Measurements from ENCODE around the gene PCDH15.

The PCDH15 gene

DNA sequence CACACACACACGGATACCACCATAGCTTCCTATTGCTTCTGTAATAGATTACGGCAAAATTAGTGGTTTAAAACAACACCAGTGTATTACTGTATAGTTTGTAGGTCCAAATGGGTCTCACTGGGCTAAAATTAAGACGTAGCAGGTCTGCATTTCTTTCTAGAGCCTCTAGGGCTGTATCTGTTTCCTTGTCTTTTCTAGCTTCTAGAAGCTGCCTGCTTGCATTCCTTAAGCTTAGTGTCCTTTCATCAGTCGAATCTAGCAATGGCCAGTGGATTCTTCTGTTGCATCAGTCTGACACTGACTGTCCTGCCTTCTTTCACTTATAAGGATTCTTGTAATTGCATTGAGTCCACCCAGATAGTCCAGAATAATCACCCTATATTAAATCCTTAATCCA lies 882.3 kb downstream of the PCDH15 start:
- Histone ChIP-seq H3K4me1 (ENCODE audit: insufficient read depth, low read length) (no peaks in the 10 kb centered on the region), H3K4me2 (ENCODE audit: insufficient read depth, low read length) (no peak overlapping the region), H3K9ac (ENCODE audit: low read depth, low read length) (no peak overlapping the region), H3K36me3 (ENCODE audit: insufficient read depth, low read length) (no peaks in the 10 kb centered on the region), H3K4me3 (ENCODE audit: low read depth in 1 of 2, low read length in 2 of 2) (no peak overlapping the region), H3K27ac (ENCODE audit: low read length) (no peak overlapping the region), H3K79me2 (ENCODE audit: insufficient read depth, low read length) (no peaks in the 10 kb centered on the region), H3K27me3 (ENCODE audit: insufficient read depth, low read length, poor library complexity) (no peaks in the 10 kb centered on the region), H4K20me1 (ENCODE audit: insufficient read depth, low read length) (no peaks in the 10 kb centered on the region), H2AFZ (ENCODE audit: low read depth, low read length) (no peak overlapping the region), H3K9me3 (ENCODE audit: insufficient read depth, low read length, severe bottlenecking) (no peaks in the 10 kb centered on the region)
- ATAC-seq (ENCODE audit: insufficient read depth, low read depth) (no peak), DNase-seq (no peak)
- TF ChIP-seq, protein P1, sequence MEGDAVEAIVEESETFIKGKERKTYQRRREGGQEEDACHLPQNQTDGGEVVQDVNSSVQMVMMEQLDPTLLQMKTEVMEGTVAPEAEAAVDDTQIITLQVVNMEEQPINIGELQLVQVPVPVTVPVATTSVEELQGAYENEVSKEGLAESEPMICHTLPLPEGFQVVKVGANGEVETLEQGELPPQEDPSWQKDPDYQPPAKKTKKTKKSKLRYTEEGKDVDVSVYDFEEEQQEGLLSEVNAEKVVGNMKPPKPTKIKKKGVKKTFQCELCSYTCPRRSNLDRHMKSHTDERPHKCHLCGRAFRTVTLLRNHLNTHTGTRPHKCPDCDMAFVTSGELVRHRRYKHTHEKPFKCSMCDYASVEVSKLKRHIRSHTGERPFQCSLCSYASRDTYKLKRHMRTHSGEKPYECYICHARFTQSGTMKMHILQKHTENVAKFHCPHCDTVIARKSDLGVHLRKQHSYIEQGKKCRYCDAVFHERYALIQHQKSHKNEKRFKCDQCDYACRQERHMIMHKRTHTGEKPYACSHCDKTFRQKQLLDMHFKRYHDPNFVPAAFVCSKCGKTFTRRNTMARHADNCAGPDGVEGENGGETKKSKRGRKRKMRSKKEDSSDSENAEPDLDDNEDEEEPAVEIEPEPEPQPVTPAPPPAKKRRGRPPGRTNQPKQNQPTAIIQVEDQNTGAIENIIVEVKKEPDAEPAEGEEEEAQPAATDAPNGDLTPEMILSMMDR (IDR thresholded peaks at IDR 0.05; ENCODE audit: borderline replicate concordance, extremely low read depth, low read length, poor library complexity, severe bottlenecking) = no peak
- TF ChIP-seq EZH2 (IDR thresholded peaks at IDR 0.05; ENCODE audit: borderline replicate concordance, low read depth, low read length, severe bottlenecking) = no peak

DNA sequence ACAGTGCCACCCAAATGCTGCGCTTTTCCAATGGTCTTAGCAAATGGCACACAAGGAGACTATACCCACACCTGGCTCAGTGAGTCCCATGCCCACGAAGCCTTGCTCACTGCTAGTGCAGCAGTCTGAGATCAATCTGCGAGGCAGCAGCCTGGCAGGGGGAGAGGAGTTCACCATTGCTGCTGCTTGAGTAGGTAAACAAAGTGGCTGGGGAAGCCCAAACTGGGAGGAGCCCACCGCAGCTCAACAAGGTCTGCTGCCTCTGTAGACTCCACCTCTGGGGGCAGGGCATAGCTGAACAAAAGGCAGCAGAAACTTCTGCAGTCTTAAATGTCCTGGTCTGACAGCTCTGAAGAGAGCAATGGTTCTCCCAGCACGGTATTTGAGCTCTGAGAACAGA lies 891.2 kb downstream of the PCDH15 start:
- H3K4me2 ChIP-seq (ENCODE audit: insufficient read depth, low read length) = no peak overlapping the region
- no peak for TF ChIP-seq EZH2 (IDR thresholded peaks at IDR 0.05; ENCODE audit: borderline replicate concordance, low read depth, low read length, severe bottlenecking)
- TF ChIP-seq, protein P1 (IDR thresholded peaks at IDR 0.05; ENCODE audit: borderline replicate concordance, extremely low read depth, low read length, poor library complexity, severe bottlenecking) = no peak
- no peak overlapping the region for H2AFZ ChIP-seq (ENCODE audit: low read depth, low read length)
- H3K27me3 ChIP-seq (ENCODE audit: insufficient read depth, low read length, poor library complexity) = no peaks in the 10 kb centered on the region
- H3K4me1 ChIP-seq (ENCODE audit: insufficient read depth, low read length) = no peaks in the 10 kb centered on the region
- H3K36me3 ChIP-seq (ENCODE audit: insufficient read depth, low read length) = no peaks in the 10 kb centered on the region
- no peak for ATAC-seq (ENCODE audit: insufficient read depth, low read depth)
- H3K27ac ChIP-seq (ENCODE audit: low read length) = no peak overlapping the region
- DNase-seq = no peak
- no peaks in the 10 kb centered on the region for H3K9me3 ChIP-seq (ENCODE audit: insufficient read depth, low read length, severe bottlenecking)
- no peaks in the 10 kb centered on the region for H3K79me2 ChIP-seq (ENCODE audit: insufficient read depth, low read length)
- H4K20me1 ChIP-seq (ENCODE audit: insufficient read depth, low read length) = no peaks in the 10 kb centered on the region
- no peak overlapping the region for H3K4me3 ChIP-seq (ENCODE audit: low read depth in 1 of 2, low read length in 2 of 2)
- H3K9ac ChIP-seq (ENCODE audit: low read depth, low read length) = no peak overlapping the region

DNA sequence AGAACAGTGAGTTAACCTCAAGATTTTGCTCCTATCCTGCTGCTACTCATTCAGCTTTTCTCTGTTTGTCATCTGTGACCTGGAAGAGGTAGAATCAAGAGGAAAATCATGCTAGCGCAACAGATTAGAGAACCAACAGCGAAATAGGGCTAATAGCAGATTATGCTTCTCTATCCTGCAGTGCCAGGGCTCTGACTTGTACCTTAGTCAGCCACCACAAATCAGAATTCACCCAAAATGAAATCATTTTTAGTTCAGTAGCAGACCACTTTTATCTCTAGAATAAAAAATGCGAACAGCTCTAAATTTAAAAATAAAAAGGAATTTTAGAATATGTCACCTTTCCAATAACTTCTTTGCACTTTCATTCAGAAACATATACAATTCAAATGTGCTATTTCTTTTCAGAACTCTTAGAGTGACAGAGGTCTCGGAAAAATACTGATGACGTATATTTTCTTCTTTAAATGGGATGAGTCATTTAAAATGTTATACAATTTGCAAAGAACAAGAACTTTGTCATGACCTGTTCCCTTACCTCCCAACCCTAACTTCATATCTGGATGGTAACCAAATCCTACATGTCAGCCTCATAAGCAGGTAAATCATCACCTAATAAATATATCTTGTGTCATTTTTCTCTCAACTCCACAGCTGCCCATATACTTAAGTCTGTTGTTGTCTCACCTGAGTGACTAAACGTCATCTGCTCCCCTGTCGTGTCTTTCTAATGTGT lies 896.4 kb downstream of the PCDH15 start:
- ATAC-seq (ENCODE audit: insufficient read depth, low read depth) = no peak
- no peak overlapping the region for H3K27ac ChIP-seq (ENCODE audit: low read length)

More for the DNA sequence above, 896.4 kb downstream of the PCDH15 start:
- H3K9ac ChIP-seq (ENCODE audit: low read depth, low read length) = no peak overlapping the region
- TF ChIP-seq, protein P1 (IDR thresholded peaks at IDR 0.05; ENCODE audit: borderline replicate concordance, extremely low read depth, low read length, poor library complexity, severe bottlenecking) = no peak
- no peak for TF ChIP-seq EZH2 (IDR thresholded peaks at IDR 0.05; ENCODE audit: borderline replicate concordance, low read depth, low read length, severe bottlenecking)
- no peaks in the 10 kb centered on the region for H4K20me1 ChIP-seq (ENCODE audit: insufficient read depth, low read length)
- no peaks in the 10 kb centered on the region for H3K9me3 ChIP-seq (ENCODE audit: insufficient read depth, low read length, severe bottlenecking)
- no peaks in the 10 kb centered on the region for H3K79me2 ChIP-seq (ENCODE audit: insufficient read depth, low read length)
- no peaks in the 10 kb centered on the region for H3K36me3 ChIP-seq (ENCODE audit: insufficient read depth, low read length)
- H3K4me2 ChIP-seq (ENCODE audit: insufficient read depth, low read length) = no peak overlapping the region
- H3K4me1 ChIP-seq (ENCODE audit: insufficient read depth, low read length) = no peaks in the 10 kb centered on the region
- no peak for DNase-seq
- H3K27me3 ChIP-seq (ENCODE audit: insufficient read depth, low read length, poor library complexity) = no peaks in the 10 kb centered on the region
- H3K4me3 ChIP-seq (ENCODE audit: low read depth in 1 of 2, low read length in 2 of 2) = no peak overlapping the region
- H2AFZ ChIP-seq (ENCODE audit: low read depth, low read length) = no peak overlapping the region

Measured in DND-41 (cell line).